NB4 (cell line): ENCODE results near the gene ERICH2.
A peak's percentile ranks its signal among the peaks of the same experiment; 100 is the strongest.

Experiments used
- DNase-seq: peaks from one replicate; pipeline ENCODE4 v3.0.0; 2010; ENCODE audit warnings: low read depth
- H3K4me3 ChIP-seq: one replicate; pipeline ENCODE4 v1.5.1; 2011; ENCODE audit warnings: mild to moderate bottlenecking, low read depth, low read length, moderate library complexity
- CTCF ChIP-seq: IDR thresholded peaks from one replicate; pipeline ENCODE4 v1.5.1; 2012; ENCODE audit warnings: low read depth, low read length
- MAX ChIP-seq: IDR thresholded peaks from 2 replicates; pipeline ENCODE4 v1.6.1; 2011; ENCODE audit warnings: low read depth, low read length
- MYC ChIP-seq: IDR thresholded peaks from 2 replicates; pipeline ENCODE4 v1.6.1; 2011; ENCODE audit warnings: low read depth, low read length
- POLR2A ChIP-seq: IDR thresholded peaks from 2 replicates; pipeline ENCODE4 v1.6.1; 2011; ENCODE audit warnings: mild to moderate bottlenecking; ENCODE audit not compliant: insufficient read length; ENCODE audit errors: extremely low read depth

ERICH2 gene

GRCh38 chr2:170831115-170831514 lies 60.9 kb downstream of the ERICH2 start:
- H3K4me3 ChIP-seq = no peak overlapping the region
- no peak for TF ChIP-seq MAX
- no peak for TF ChIP-seq POLR2A
- TF ChIP-seq MYC = no peak
- no peak for TF ChIP-seq CTCF
- DNase-seq = no peak

- no peak overlapping the region for H3K4me3 ChIP-seq
- TF ChIP-seq CTCF (no peak), MAX (no peak), POLR2A (no peak), MYC (no peak)
- DNase-seq = no peak
Measured at GRCh38 chr2:170836027-170836426, 65.8 kb downstream of the ERICH2 start.

GRCh38 chr2:170840717-170841210 lies 70.6 kb downstream of the ERICH2 start:
- no peak overlapping the region for H3K4me3 ChIP-seq

GRCh38 chr2:170842785-170843184 lies 72.6 kb downstream of the ERICH2 start:
- TF ChIP-seq MAX = no peak
- no peak for TF ChIP-seq MYC
- TF ChIP-seq CTCF = no peak
- TF ChIP-seq POLR2A = no peak
- no peak for DNase-seq
- H3K4me3 ChIP-seq = no peak overlapping the region

More at GRCh38 chr2:170840717-170841210, 70.6 kb downstream of the ERICH2 start:
- TF ChIP-seq POLR2A = no peak
- no peak for TF ChIP-seq MYC
- TF ChIP-seq CTCF = no peak
- no peak for TF ChIP-seq MAX
- no peak for DNase-seq

- TF ChIP-seq POLR2A = no peak
- TF ChIP-seq CTCF = no peak
- TF ChIP-seq MYC = no peak
- TF ChIP-seq MAX = no peak
- DNase-seq = peak; percentile 71
- no peak overlapping the region for H3K4me3 ChIP-seq
Measured at GRCh38 chr2:170843656-170844055, 73.5 kb downstream of the ERICH2 start.

GRCh38 chr2:170845343-170845742 lies 75.2 kb downstream of the ERICH2 start:
- peak; percentile 45 for DNase-seq

More at GRCh38 chr2:170845343-170845742, 75.2 kb downstream of the ERICH2 start:
- no peak for TF ChIP-seq MAX
- peak; percentile 46 for TF ChIP-seq CTCF
- H3K4me3 ChIP-seq = no peak overlapping the region
